IMR-90 (cell line): ENCODE measurements around the gene NQO2. TPM values are rescaled to one million over a fixed set of nuclear protein-coding genes. Genes with fewer than 3 reads are reported as not detected.

Source experiments
- ATAC-seq: fragments of 200-7000 bp; cut with Tn5 transposase; 2 replicates; pipeline ENCODE4 v1.9.1; 2020; ENCODE audit warnings: low read depth, mild to moderate bottlenecking, moderate library complexity
- BruUV-seq: library from RNA; stranded (reverse); fragments of 400-500 nt; replicated peaks from 2 replicates; lab custom pipeline; 2021; lab: Mats Ljungman, UMichigan
- CTCF ChIA-PET: fragments of 300-600 bp; formaldehyde crosslinking; extraction: SDS; loops from one replicate; lab custom pipeline; 2021; ENCODE audit warnings: antibody characterized with exemption; lab: Yijun Ruan, JAX
- POLR2A ChIA-PET: fragments of 300-600 bp; sonication (Branson Sonifier 250); formaldehyde crosslinking; loops from one replicate; lab custom pipeline; 2022; ENCODE audit warnings: antibody characterized with exemption; ENCODE audit not compliant: unreplicated experiment; lab: Charles Lee
- DNase-seq: peaks from one replicate; pipeline ENCODE4 v3.0.0; 2013
- H2AFZ ChIP-seq: replicated peaks from 2 replicates; pipeline ENCODE3; 2013; ENCODE audit warnings: low read length, mild to moderate bottlenecking; ENCODE audit not compliant: poor library complexity
- H2AK5ac ChIP-seq: 2 replicates; pipeline ENCODE4 v1.6.1; 2013; ENCODE audit warnings: low read depth, low read length, inconsistent platforms
- H2AK9ac ChIP-seq: replicated peaks from 2 replicates; pipeline ENCODE3; 2013; ENCODE audit warnings: mild to moderate bottlenecking, low read depth, low read length, moderate library complexity; ENCODE audit not compliant: poor library complexity
- H2BK120ac ChIP-seq: 2 replicates; pipeline ENCODE4 v1.6.1; 2013; ENCODE audit warnings: low read depth, low read length, inconsistent platforms
- H2BK15ac ChIP-seq: 3 replicates; pipeline ENCODE4 v1.6.1; 2013; ENCODE audit warnings: low read depth, low read length, inconsistent platforms
- H2BK20ac ChIP-seq: 2 replicates; pipeline ENCODE4 v1.6.1; 2013; ENCODE audit warnings: low read depth, mild to moderate bottlenecking, inconsistent platforms, low read length, moderate library complexity
- H2BK5ac ChIP-seq: 2 replicates; pipeline ENCODE4 v1.6.1; 2013; ENCODE audit warnings: mild to moderate bottlenecking, low read depth, low read length, inconsistent platforms; ENCODE audit not compliant: poor library complexity, severe bottlenecking
- H3K14ac ChIP-seq: replicated peaks from 2 replicates; pipeline ENCODE4 v1.6.1; 2013; ENCODE audit warnings: low read depth, low read length, inconsistent platforms
- H3K18ac ChIP-seq: 2 replicates; pipeline ENCODE4 v1.6.1; 2013; ENCODE audit warnings: low read depth, low read length, control low read depth
- H3K23ac ChIP-seq: 2 replicates; pipeline ENCODE4 v1.6.1; 2013; ENCODE audit warnings: low read depth, low read length, inconsistent platforms
- H3K27ac ChIP-seq: 2 replicates; pipeline ENCODE4 v1.5.1; 2013; ENCODE audit warnings: mild to moderate bottlenecking, control low read depth, low read length; ENCODE audit not compliant: insufficient read depth
- H3K27me3 ChIP-seq: 2 replicates; pipeline ENCODE4 v1.6.1; 2013; ENCODE audit warnings: low read length; ENCODE audit not compliant: control insufficient read depth, insufficient read depth
- H3K36me3 ChIP-seq: 2 replicates; pipeline ENCODE4 v1.6.1; 2013; ENCODE audit warnings: low read length, mixed read lengths; ENCODE audit not compliant: control insufficient read depth, insufficient read depth
- H3K4ac ChIP-seq: 2 replicates; pipeline ENCODE4 v1.6.1; 2013; ENCODE audit warnings: low read depth, low read length, inconsistent platforms
- H3K4me1 ChIP-seq: 2 replicates; pipeline ENCODE4 v1.6.1; 2013; ENCODE audit warnings: low read length, mixed read lengths; ENCODE audit not compliant: control insufficient read depth, insufficient read depth
- H3K4me2 ChIP-seq: 2 replicates; pipeline ENCODE4 v1.6.1; 2013; ENCODE audit warnings: low read depth, mild to moderate bottlenecking, control low read depth, low read length, moderate library complexity
- H3K4me3 ChIP-seq: 2 replicates; pipeline ENCODE4 v1.5.1; 2013; ENCODE audit warnings: low read depth, mild to moderate bottlenecking, control low read depth, low read length, moderate library complexity; ENCODE audit not compliant: insufficient read depth
- H3K56ac ChIP-seq: 2 replicates; pipeline ENCODE4 v1.6.1; 2013; ENCODE audit warnings: low read length, inconsistent platforms; ENCODE audit not compliant: insufficient read depth; ENCODE audit errors: extremely low read depth
- H3K79me1 ChIP-seq, 2 experiments: 2 replicates each; pipeline ENCODE4 v1.6.1; 2013; ENCODE audit warnings: low read length in 2 of 2, inconsistent platforms in 1 of 2, low read depth in 1 of 2
- H3K9ac ChIP-seq: 2 replicates; pipeline ENCODE4 v1.6.1; 2013; ENCODE audit warnings: low read depth, low read length, control low read depth
- H3K9me1 ChIP-seq: 2 replicates; pipeline ENCODE4 v1.6.1; 2013; ENCODE audit warnings: low read length, inconsistent platforms; ENCODE audit not compliant: insufficient read depth
- H3K9me3 ChIP-seq: 2 replicates; pipeline ENCODE4 v1.6.1; 2013; ENCODE audit warnings: low read length; ENCODE audit not compliant: control insufficient read depth, insufficient read depth
- H4K20me1 ChIP-seq: 2 replicates; pipeline ENCODE4 v1.6.1; 2013; ENCODE audit warnings: low read length, inconsistent platforms; ENCODE audit not compliant: insufficient read depth
- H4K5ac ChIP-seq: 2 replicates; pipeline ENCODE4 v1.6.1; 2013; ENCODE audit warnings: mild to moderate bottlenecking, low read depth, low read length, control low read depth
- H4K8ac ChIP-seq, 2 experiments: 2 replicates each; pipeline ENCODE4 v1.6.1; 2013; ENCODE audit warnings: low read depth in 2 of 2, low read length in 2 of 2, control low read depth in 1 of 2, inconsistent platforms in 1 of 2
- H4K91ac ChIP-seq: 2 replicates; pipeline ENCODE4 v1.6.1; 2013; ENCODE audit warnings: low read depth, low read length, inconsistent platforms; ENCODE audit not compliant: insufficient read depth
- POLR2A ChIP-seq: IDR thresholded peaks from 2 replicates; pipeline ENCODE4 v1.6.1; 2012; ENCODE audit warnings: mild to moderate bottlenecking, low read depth, low read length
- WGBS, 2 experiments: methylation state at CpG; one replicate each; pipeline versions ENCODE4 v1.1.5 to v1.1.7; 2013; ENCODE audit warnings: missing lambda C conversion rate in 2 of 2; ENCODE audit not compliant: insufficient read length in 1 of 2; ENCODE audit errors: extremely low coverage in 2 of 2; 5-methylcytosine and 5-hydroxymethylcytosine counted together
- dilution Hi-C: fragments of 300-500 bp; cut with HindIII; formaldehyde crosslinking; loops from one replicate; pipeline ENCODE4 v1.14.3; 2018; ENCODE audit warnings: low sequenced_read_pairs; ENCODE audit not compliant: unreplicated experiment
- in situ Hi-C: fragments of 300-500 bp; cut with MboI; formaldehyde crosslinking; loops from 3 replicates; pipeline ENCODE4 v1.14.3; 2019; ENCODE audit warnings: low sequenced_read_pairs, inconsistent platforms, mixed read lengths
- intact Hi-C: fragments of 100-400 bp; cut with micrococcal nuclease; formaldehyde crosslinking; loops from 2 replicates; pipeline ENCODE4 v1.10.0; 2022
- polyA plus RNA-seq, 3 experiments: library from polyadenylated mRNA; depleted of rRNA; stranded (reverse); fragments of >200 nt; gene quantifications; 2 replicates each; pipeline ENCODE4 v1.2.3, GENCODE V29; 2012; ENCODE audit warnings: low replicate concordance in 1 of 3
- total RNA-seq: library from RNA; depleted of rRNA; stranded (reverse); fragments of >200 nt; gene quantifications from 2 replicates; pipeline ENCODE4 v1.2.3, GENCODE V29; 2012

Gene NQO2
- total and polyA plus RNA-seq, 2 of the 4 experiments (the other 2 are of a cell fraction), result 42.5 to 72.1 TPM

GRCh38 chr6:2951728-2952127 is 48.0 kb upstream of the NQO2 start:
- Histone ChIP-seq H2BK15ac (no peak overlapping the region), H3K9me1 (peaks cover 6% of the 10 kb centered on the region; the same call in 1 of the 2 replicates), H2AFZ (peak overlapping the region; percentile 48), H3K9me3 (no peaks in the 10 kb centered on the region), H3K27me3 (no peaks in the 10 kb centered on the region), H3K18ac (no peak overlapping the region), H4K8ac (no peak overlapping the region), H3K4me3 (no peak overlapping the region), H3K36me3 (peaks cover 42% of the 10 kb centered on the region), H4K5ac (no peak overlapping the region), H4K91ac (no peak overlapping the region), H3K79me1 (peaks cover 16 to 46% of the 10 kb centered on the region in 2 experiments), H4K20me1 (no peaks in the 10 kb centered on the region), H2BK120ac (no peak overlapping the region), H2AK9ac (peak overlapping the region; percentile 45), H3K4me2 (no peak overlapping the region), H3K14ac (no peak overlapping the region), H2BK5ac (no peak overlapping the region), H3K9ac (no peak overlapping the region), H3K4me1 (peaks cover 2% of the 10 kb centered on the region; the same call in 1 of the 2 replicates), H2AK5ac (peak overlapping the region; percentile 11; the same call in 1 of the 2 replicates), H3K56ac (no peak overlapping the region), H3K4ac (no peak overlapping the region; the same call in 1 of the 2 replicates), H3K23ac (no peak overlapping the region), H2BK20ac (no peak overlapping the region), H3K27ac (no peak overlapping the region)
- no CpG with 5 or more reads among the region's 8 CpGs for WGBS, 2 experiments
- no peak for TF ChIP-seq POLR2A
- in situ Hi-C loops, result no loop called here
- intact Hi-C loops, result loop anchor here (1.0 to 2.0 kb wide), 4 partner anchors 19 to 160 kb away; partner anchors contain the start of gene SERPINB6
- BruUV-seq, result no TSS peak
- ATAC-seq (no peak), DNase-seq (no peak)
- ChIA-PET CTCF (interaction anchor here (0.8 to 1.8 kb wide), 21 partner anchors 8 to 161 kb away, joined by 3 to 37 read pairs (median 5); partner anchors contain the start of gene SERPINB1), POLR2A (no interaction called here)
- dilution Hi-C loops, result no loop called here
